ENCODE results near the gene KREMEN2. TPM values are rescaled to one million over a fixed set of nuclear protein-coding genes. Genes with fewer than 3 reads are reported as not detected.

KREMEN2 gene
- total RNA-seq, 1 experiment from 2014 or later, result 7.5 TPM

GRCh38 chr16:2960183-2961010 is 3.7 kb upstream of the KREMEN2 start:
- H3K27me3 Mint-ChIP-seq (ENCODE audit: low read depth), result peaks cover 9% of the 10 kb centered on the region
- ATAC-seq (no peak), DNase-seq (ENCODE audit: low spot score) (no peak)
- no peaks in the 10 kb centered on the region for H3K36me3 Mint-ChIP-seq
- TF ChIP-seq SOX15 (CRISPR knock-in tag; IDR thresholded peaks at IDR 0.05) (no peak), PRDM15 (CRISPR knock-in tag; IDR thresholded peaks at IDR 0.05) (no peak), CREM (CRISPR knock-in tag; IDR thresholded peaks at IDR 0.05) (no peak), MLX (CRISPR knock-in tag; IDR thresholded peaks at IDR 0.05) (no peak), ZNF219 (CRISPR knock-in tag; IDR thresholded peaks at IDR 0.05; ENCODE audit: borderline replicate concordance) (no peak), TEAD1 (CRISPR knock-in tag; IDR thresholded peaks at IDR 0.05) (no peak), ZNF396 (CRISPR knock-in tag; IDR thresholded peaks at IDR 0.05; ENCODE audit: borderline replicate concordance) (no peak), MAX (CRISPR knock-in tag; IDR thresholded peaks at IDR 0.05) (no peak), USF2 (CRISPR knock-in tag; IDR thresholded peaks at IDR 0.05) (no peak), ZNF232 (CRISPR knock-in tag; IDR thresholded peaks at IDR 0.05) (no peak), EMX1 (CRISPR knock-in tag; IDR thresholded peaks at IDR 0.05) (no peak), ZSCAN18 (CRISPR knock-in tag; IDR thresholded peaks at IDR 0.05) (no peak), E2F5 (CRISPR knock-in tag; IDR thresholded peaks at IDR 0.05) (no peak), ZNF317 (CRISPR knock-in tag; IDR thresholded peaks at IDR 0.05; ENCODE audit: borderline replicate concordance, low read depth) (no peak), RORB (CRISPR knock-in tag; IDR thresholded peaks at IDR 0.05) (no peak), PREB (CRISPR knock-in tag; IDR thresholded peaks at IDR 0.05; ENCODE audit: borderline replicate concordance) (no peak)
- POLR2A ChIA-PET, result no interaction called here
- CTCF ChIA-PET, result interaction anchor here (0.7 to 2.3 kb wide), 8 partner anchors 9 to 146 kb away, joined by 3 to 11 read pairs (median 4); partner anchors contain the start of gene PAQR4
- H3K9me3 Mint-ChIP-seq, result no peaks in the 10 kb centered on the region
- peaks cover 21% of the 10 kb centered on the region for H3K4me1 Mint-ChIP-seq
- no peak overlapping the region for H3K27ac Mint-ChIP-seq
- H3K4me3 Mint-ChIP-seq, result no peak overlapping the region
